ENCODE measurements around the gene CXorf38.

DNA sequence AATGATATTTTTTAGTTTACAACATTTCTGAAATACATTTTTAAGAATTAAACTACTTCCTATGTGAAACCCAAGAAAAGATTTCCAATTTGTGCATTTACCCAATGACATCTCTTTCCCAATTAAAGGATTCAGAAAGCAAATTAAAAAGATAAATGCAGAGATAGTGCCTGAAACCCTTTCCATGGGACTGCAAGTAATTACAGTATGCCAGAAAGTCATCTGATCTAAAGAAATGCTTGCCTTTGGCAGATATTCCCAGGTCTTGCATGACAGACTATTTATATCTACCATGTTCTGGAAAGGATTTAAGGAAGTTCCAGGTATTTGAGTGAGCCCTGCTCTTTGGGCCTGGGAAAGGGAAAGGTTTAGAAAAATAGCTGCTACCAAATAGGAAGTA is 41.6 kb upstream of the CXorf38 start:
- TF ChIP-seq EZH2 (IDR thresholded peaks at IDR 0.05; ENCODE audit: borderline replicate concordance, insufficient read depth, low read depth, low read length, poor library complexity, severe bottlenecking), result no peak
- TF ChIP-seq, protein P1, sequence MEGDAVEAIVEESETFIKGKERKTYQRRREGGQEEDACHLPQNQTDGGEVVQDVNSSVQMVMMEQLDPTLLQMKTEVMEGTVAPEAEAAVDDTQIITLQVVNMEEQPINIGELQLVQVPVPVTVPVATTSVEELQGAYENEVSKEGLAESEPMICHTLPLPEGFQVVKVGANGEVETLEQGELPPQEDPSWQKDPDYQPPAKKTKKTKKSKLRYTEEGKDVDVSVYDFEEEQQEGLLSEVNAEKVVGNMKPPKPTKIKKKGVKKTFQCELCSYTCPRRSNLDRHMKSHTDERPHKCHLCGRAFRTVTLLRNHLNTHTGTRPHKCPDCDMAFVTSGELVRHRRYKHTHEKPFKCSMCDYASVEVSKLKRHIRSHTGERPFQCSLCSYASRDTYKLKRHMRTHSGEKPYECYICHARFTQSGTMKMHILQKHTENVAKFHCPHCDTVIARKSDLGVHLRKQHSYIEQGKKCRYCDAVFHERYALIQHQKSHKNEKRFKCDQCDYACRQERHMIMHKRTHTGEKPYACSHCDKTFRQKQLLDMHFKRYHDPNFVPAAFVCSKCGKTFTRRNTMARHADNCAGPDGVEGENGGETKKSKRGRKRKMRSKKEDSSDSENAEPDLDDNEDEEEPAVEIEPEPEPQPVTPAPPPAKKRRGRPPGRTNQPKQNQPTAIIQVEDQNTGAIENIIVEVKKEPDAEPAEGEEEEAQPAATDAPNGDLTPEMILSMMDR (IDR thresholded peaks at IDR 0.05), result no peak

Measured in B cell (primary cell).